GM21528 (cell line): ENCODE measurements around the gene ATP10B.
"Not testable (repeated sequence)": the region's sequence is repeated elsewhere in the genome, so short reads cannot be mapped to it uniquely, and the experiment has no call there.

ENCODE experiments used
- ATAC-seq: cut with Tn5 transposase; IDR thresholded peaks from one replicate; pipeline ENCODE4 v1.9.1; 2021; ENCODE audit warnings: mild to moderate bottlenecking, moderate library complexity; ENCODE audit not compliant: unreplicated experiment, low FRiP score

Gene ATP10B

GRCh38 chr5:160852049-160852448 lies at the start of gene ATP10B:
Gene ATP10B (minus strand): TSS chr5:160852211. CDS start chr5:160688074, 164,137 bp downstream.
- no peak for ATAC-seq

GRCh38 chr5:160901656-160902055 lies 49.6 kb upstream of the ATP10B start:
- no peak for ATAC-seq

- ATAC-seq, result no peak
Measured at GRCh38 chr5:160899735-160900134, 47.7 kb upstream of the ATP10B start.

GRCh38 chr5:160893180-160893964 lies 41.4 kb upstream of the ATP10B start:
- ATAC-seq, result not testable (repeated sequence)

- no peak for ATAC-seq
Measured at GRCh38 chr5:160887780-160888179, 35.8 kb upstream of the ATP10B start.

- ATAC-seq, result not testable (repeated sequence)
Measured at GRCh38 chr5:160873560-160874200, 21.7 kb upstream of the ATP10B start.

GRCh38 chr5:160869989-160870521 lies 18.0 kb upstream of the ATP10B start:
- ATAC-seq, result no peak

GRCh38 chr5:160867976-160868375 lies 16.0 kb upstream of the ATP10B start:
- no peak for ATAC-seq

- ATAC-seq, result no peak
Measured at GRCh38 chr5:160851451-160851850, 560 bp downstream of the ATP10B start.

- no peak for ATAC-seq
Measured at GRCh38 chr5:160850421-160850820, 1.6 kb downstream of the ATP10B start.

GRCh38 chr5:160847526-160848085 lies 4.4 kb downstream of the ATP10B start:
- ATAC-seq, result no peak

- no peak for ATAC-seq
Measured at GRCh38 chr5:160846642-160847041, 5.4 kb downstream of the ATP10B start.

GRCh38 chr5:160844177-160844576 lies 7.8 kb downstream of the ATP10B start:
- no peak for ATAC-seq

GRCh38 chr5:160843240-160843639 lies 8.8 kb downstream of the ATP10B start:
- ATAC-seq, result peak; percentile 97

- no peak for ATAC-seq
Measured at GRCh38 chr5:160837749-160838593, 14.0 kb downstream of the ATP10B start.

GRCh38 chr5:160837211-160837610 lies 14.8 kb downstream of the ATP10B start:
- ATAC-seq, result no peak

- ATAC-seq, result peak; percentile 70
Measured at GRCh38 chr5:160835818-160836528, 16.0 kb downstream of the ATP10B start.

GRCh38 chr5:160835376-160835775 lies 16.6 kb downstream of the ATP10B start:
- ATAC-seq, result peak; percentile 30

- ATAC-seq, result no peak
Measured at GRCh38 chr5:160833806-160834205, 18.2 kb downstream of the ATP10B start.

- no peak for ATAC-seq
Measured at GRCh38 chr5:160831801-160832200, 20.2 kb downstream of the ATP10B start.
